IMR-90 (cell line): ENCODE data around the gene AKT3. TPM values are rescaled to one million over a fixed set of nuclear protein-coding genes. Genes with fewer than 3 reads are reported as not detected.

Source experiments
- ATAC-seq: fragments of 200-7000 bp; cut with Tn5 transposase; 2 replicates; pipeline ENCODE4 v1.9.1; 2020; ENCODE audit warnings: low read depth, mild to moderate bottlenecking, moderate library complexity
- BruUV-seq: library from RNA; stranded (reverse); fragments of 400-500 nt; replicated peaks from 2 replicates; lab custom pipeline; 2021; lab: Mats Ljungman, UMichigan
- CTCF ChIA-PET: fragments of 300-600 bp; formaldehyde crosslinking; extraction: SDS; loops from one replicate; lab custom pipeline; 2021; ENCODE audit warnings: antibody characterized with exemption; lab: Yijun Ruan, JAX
- POLR2A ChIA-PET: fragments of 300-600 bp; sonication (Branson Sonifier 250); formaldehyde crosslinking; loops from one replicate; lab custom pipeline; 2022; ENCODE audit warnings: antibody characterized with exemption; ENCODE audit not compliant: unreplicated experiment; lab: Charles Lee
- DNase-seq: peaks from one replicate; pipeline ENCODE4 v3.0.0; 2013
- H2AFZ ChIP-seq: replicated peaks from 2 replicates; pipeline ENCODE3; 2013; ENCODE audit warnings: low read length, mild to moderate bottlenecking; ENCODE audit not compliant: poor library complexity
- H2AK5ac ChIP-seq: 2 replicates; pipeline ENCODE4 v1.6.1; 2013; ENCODE audit warnings: low read depth, low read length, inconsistent platforms
- H2AK9ac ChIP-seq: replicated peaks from 2 replicates; pipeline ENCODE3; 2013; ENCODE audit warnings: mild to moderate bottlenecking, low read depth, low read length, moderate library complexity; ENCODE audit not compliant: poor library complexity
- H2BK120ac ChIP-seq: 2 replicates; pipeline ENCODE4 v1.6.1; 2013; ENCODE audit warnings: low read depth, low read length, inconsistent platforms
- H2BK15ac ChIP-seq: 3 replicates; pipeline ENCODE4 v1.6.1; 2013; ENCODE audit warnings: low read depth, low read length, inconsistent platforms
- H2BK20ac ChIP-seq: 2 replicates; pipeline ENCODE4 v1.6.1; 2013; ENCODE audit warnings: low read depth, mild to moderate bottlenecking, inconsistent platforms, low read length, moderate library complexity
- H2BK5ac ChIP-seq: 2 replicates; pipeline ENCODE4 v1.6.1; 2013; ENCODE audit warnings: mild to moderate bottlenecking, low read depth, low read length, inconsistent platforms; ENCODE audit not compliant: poor library complexity, severe bottlenecking
- H3K14ac ChIP-seq: replicated peaks from 2 replicates; pipeline ENCODE4 v1.6.1; 2013; ENCODE audit warnings: low read depth, low read length, inconsistent platforms
- H3K18ac ChIP-seq: 2 replicates; pipeline ENCODE4 v1.6.1; 2013; ENCODE audit warnings: low read depth, low read length, control low read depth
- H3K23ac ChIP-seq: 2 replicates; pipeline ENCODE4 v1.6.1; 2013; ENCODE audit warnings: low read depth, low read length, inconsistent platforms
- H3K27ac ChIP-seq: 2 replicates; pipeline ENCODE4 v1.5.1; 2013; ENCODE audit warnings: mild to moderate bottlenecking, control low read depth, low read length; ENCODE audit not compliant: insufficient read depth
- H3K27me3 ChIP-seq: 2 replicates; pipeline ENCODE4 v1.6.1; 2013; ENCODE audit warnings: low read length; ENCODE audit not compliant: control insufficient read depth, insufficient read depth
- H3K36me3 ChIP-seq: 2 replicates; pipeline ENCODE4 v1.6.1; 2013; ENCODE audit warnings: low read length, mixed read lengths; ENCODE audit not compliant: control insufficient read depth, insufficient read depth
- H3K4ac ChIP-seq: 2 replicates; pipeline ENCODE4 v1.6.1; 2013; ENCODE audit warnings: low read depth, low read length, inconsistent platforms
- H3K4me1 ChIP-seq: 2 replicates; pipeline ENCODE4 v1.6.1; 2013; ENCODE audit warnings: low read length, mixed read lengths; ENCODE audit not compliant: control insufficient read depth, insufficient read depth
- H3K4me2 ChIP-seq: 2 replicates; pipeline ENCODE4 v1.6.1; 2013; ENCODE audit warnings: low read depth, mild to moderate bottlenecking, control low read depth, low read length, moderate library complexity
- H3K4me3 ChIP-seq: 2 replicates; pipeline ENCODE4 v1.5.1; 2013; ENCODE audit warnings: low read depth, mild to moderate bottlenecking, control low read depth, low read length, moderate library complexity; ENCODE audit not compliant: insufficient read depth
- H3K56ac ChIP-seq: 2 replicates; pipeline ENCODE4 v1.6.1; 2013; ENCODE audit warnings: low read length, inconsistent platforms; ENCODE audit not compliant: insufficient read depth; ENCODE audit errors: extremely low read depth
- H3K79me1 ChIP-seq, 2 experiments: 2 replicates each; pipeline ENCODE4 v1.6.1; 2013; ENCODE audit warnings: low read length in 2 of 2, inconsistent platforms in 1 of 2, low read depth in 1 of 2
- H3K9ac ChIP-seq: 2 replicates; pipeline ENCODE4 v1.6.1; 2013; ENCODE audit warnings: low read depth, low read length, control low read depth
- H3K9me1 ChIP-seq: 2 replicates; pipeline ENCODE4 v1.6.1; 2013; ENCODE audit warnings: low read length, inconsistent platforms; ENCODE audit not compliant: insufficient read depth
- H3K9me3 ChIP-seq: 2 replicates; pipeline ENCODE4 v1.6.1; 2013; ENCODE audit warnings: low read length; ENCODE audit not compliant: control insufficient read depth, insufficient read depth
- H4K20me1 ChIP-seq: 2 replicates; pipeline ENCODE4 v1.6.1; 2013; ENCODE audit warnings: low read length, inconsistent platforms; ENCODE audit not compliant: insufficient read depth
- H4K5ac ChIP-seq: 2 replicates; pipeline ENCODE4 v1.6.1; 2013; ENCODE audit warnings: mild to moderate bottlenecking, low read depth, low read length, control low read depth
- H4K8ac ChIP-seq, 2 experiments: 2 replicates each; pipeline ENCODE4 v1.6.1; 2013; ENCODE audit warnings: low read depth in 2 of 2, low read length in 2 of 2, control low read depth in 1 of 2, inconsistent platforms in 1 of 2
- H4K91ac ChIP-seq: 2 replicates; pipeline ENCODE4 v1.6.1; 2013; ENCODE audit warnings: low read depth, low read length, inconsistent platforms; ENCODE audit not compliant: insufficient read depth
- MAFK ChIP-seq: IDR thresholded peaks from 2 replicates; pipeline ENCODE4 v1.6.1; 2012; ENCODE audit warnings: low read depth, low read length, improper control_type of control experiment
- RCOR1 ChIP-seq: IDR thresholded peaks from 2 replicates; pipeline ENCODE4 v1.6.1; 2012; ENCODE audit warnings: mild to moderate bottlenecking, low read length, improper control_type of control experiment; ENCODE audit not compliant: insufficient replicate concordance
- WGBS, 2 experiments: methylation state at CpG; one replicate each; pipeline versions ENCODE4 v1.1.5 to v1.1.7; 2013; ENCODE audit warnings: missing lambda C conversion rate in 2 of 2; ENCODE audit not compliant: insufficient read length in 1 of 2; ENCODE audit errors: extremely low coverage in 2 of 2; 5-methylcytosine and 5-hydroxymethylcytosine counted together
- dilution Hi-C: fragments of 300-500 bp; cut with HindIII; formaldehyde crosslinking; loops from one replicate; pipeline ENCODE4 v1.14.3; 2018; ENCODE audit warnings: low sequenced_read_pairs; ENCODE audit not compliant: unreplicated experiment
- in situ Hi-C: fragments of 300-500 bp; cut with MboI; formaldehyde crosslinking; loops from 3 replicates; pipeline ENCODE4 v1.14.3; 2019; ENCODE audit warnings: low sequenced_read_pairs, inconsistent platforms, mixed read lengths
- intact Hi-C: fragments of 100-400 bp; cut with micrococcal nuclease; formaldehyde crosslinking; loops from 2 replicates; pipeline ENCODE4 v1.10.0; 2022
- polyA plus RNA-seq, 3 experiments: library from polyadenylated mRNA; depleted of rRNA; stranded (reverse); fragments of >200 nt; gene quantifications; 2 replicates each; pipeline ENCODE4 v1.2.3, GENCODE V29; 2012; ENCODE audit warnings: low replicate concordance in 1 of 3
- total RNA-seq: library from RNA; depleted of rRNA; stranded (reverse); fragments of >200 nt; gene quantifications from 2 replicates; pipeline ENCODE4 v1.2.3, GENCODE V29; 2012

The AKT3 gene
- total and polyA plus RNA-seq, 2 of the 4 experiments (the other 2 are of a cell fraction): 15.2 to 19.4 TPM

DNA sequence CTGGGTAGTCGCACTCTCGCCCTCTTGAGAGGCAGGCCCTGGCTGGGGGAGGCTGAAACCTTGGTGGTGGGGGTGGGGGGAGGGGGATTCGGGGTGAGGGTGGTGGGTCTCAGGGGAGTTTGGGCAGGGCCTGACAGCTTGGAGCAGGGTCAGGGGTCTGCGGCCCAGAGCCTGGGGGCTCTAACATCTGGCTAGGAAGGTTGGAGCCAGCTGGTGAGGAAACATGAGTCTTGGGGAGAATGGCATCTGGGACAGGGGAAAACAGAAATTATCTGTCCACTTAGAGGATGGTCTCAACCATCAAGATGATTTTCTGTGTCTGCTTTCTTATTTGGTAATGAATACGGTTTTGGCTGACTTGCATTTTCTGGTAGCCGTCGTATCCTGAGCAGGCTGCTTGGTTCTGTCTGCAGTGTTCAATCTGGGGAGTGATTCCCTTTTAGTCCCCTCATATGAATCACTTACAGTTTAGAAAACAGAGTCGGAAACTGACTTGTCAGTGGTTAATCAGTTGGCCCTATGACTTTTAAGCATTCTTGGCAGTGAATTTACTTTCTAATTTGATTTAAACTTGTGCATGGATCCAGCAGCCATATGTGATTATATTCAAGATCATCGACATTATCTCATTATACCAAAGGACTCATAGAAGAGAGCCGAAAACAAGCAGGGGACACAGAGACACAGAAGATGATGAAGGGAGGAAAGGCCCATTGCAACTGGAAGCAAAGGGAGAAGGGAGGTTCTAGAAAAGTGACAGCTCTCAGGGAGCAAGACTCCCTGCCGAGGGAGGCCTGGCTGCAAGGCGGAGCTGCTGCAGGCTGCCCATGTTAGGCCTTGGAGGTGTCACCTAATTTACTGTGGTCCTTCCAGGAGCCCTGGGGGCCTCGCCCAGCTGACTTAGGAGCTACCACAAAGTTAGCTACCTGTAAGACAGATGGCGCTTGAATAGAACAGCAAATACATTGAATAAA, 356.6 kb downstream of the AKT3 start:
- H3K4me1 ChIP-seq: peaks cover 23% of the 10 kb centered on the region
- H3K56ac ChIP-seq: no peak overlapping the region
- H3K9ac ChIP-seq: no peak overlapping the region
- in situ Hi-C loops (loop anchor here (25.0 kb wide), 1 partner anchor 794 kb away; no protein-coding TSS in a partner anchor), intact Hi-C loops (no loop called here), dilution Hi-C loops (no loop called here)
- H3K23ac ChIP-seq: no peak overlapping the region
- H4K20me1 ChIP-seq: no peaks in the 10 kb centered on the region
- H3K4me2 ChIP-seq: peak overlapping the region; percentile 25
- 0 out of 2 replicates have a peak overlapping the region, but pooled peaks have one; percentile 47 for H3K18ac ChIP-seq
- DNase-seq: peak; percentile 61
- WGBS, 2 experiments: 50% methylated on average over 2 of the region's 14 CpGs; no CpG with 5 or more reads in 1 of the 2 experiments
- no peak overlapping the region for H2BK20ac ChIP-seq
- POLR2A ChIA-PET: no interaction called here
- H3K4ac ChIP-seq: peak overlapping the region; percentile 11; the same call in 1 of the 2 replicates
- no peak overlapping the region for H2AFZ ChIP-seq
- peaks cover 3% of the 10 kb centered on the region; the same call in 1 of the 2 replicates for H3K36me3 ChIP-seq
- no peak overlapping the region for H4K91ac ChIP-seq
- no peak overlapping the region for H2BK15ac ChIP-seq
- peak overlapping the region in 1 of 2 experiments; percentile 29; a peak in 1 of 4 replicates for H4K8ac ChIP-seq
- H3K79me1 ChIP-seq: peaks cover 3 to 9% of the 10 kb centered on the region in 2 experiments; a peak in 2 of 4 replicates
- H2BK120ac ChIP-seq: no peak overlapping the region
- no peak overlapping the region for H2AK9ac ChIP-seq
- 0 out of 2 replicates have a peak, but pooled peaks have one; percentile 34 for ATAC-seq
- CTCF ChIA-PET: no interaction called here
- no peaks in the 10 kb centered on the region for H3K27me3 ChIP-seq
- no TSS peak for BruUV-seq
- H4K5ac ChIP-seq: no peak overlapping the region
- TF ChIP-seq MAFK (peak; percentile 58; the same call in 1 of the 2 replicates), RCOR1 (no peak)
- H3K14ac ChIP-seq: no peak overlapping the region
- no peak overlapping the region for H2BK5ac ChIP-seq
- H2AK5ac ChIP-seq: no peak overlapping the region
- H3K4me3 ChIP-seq: no peak overlapping the region
- H3K9me3 ChIP-seq: no peaks in the 10 kb centered on the region
- H3K9me1 ChIP-seq: no peaks in the 10 kb centered on the region
- no peak overlapping the region; the same call in 1 of the 2 replicates for H3K27ac ChIP-seq
